ENCODE results near the gene PPM1H.
A peak's percentile ranks its signal among the peaks of the same experiment; 100 is the strongest.

PPM1H gene

GRCh38 chr12:62737615-62738014, 197.3 kb downstream of the PPM1H start:
- no peak for DNase-seq (ENCODE audit: low read depth in 2 of 2)

GRCh38 chr12:62737188-62737587, 197.8 kb downstream of the PPM1H start:
- no peak for DNase-seq (ENCODE audit: low read depth in 2 of 2)

- DNase-seq (ENCODE audit: low read depth in 2 of 2) = no peak
Observed at GRCh38 chr12:62736596-62736995, 198.4 kb downstream of the PPM1H start.

- DNase-seq (ENCODE audit: low read depth in 2 of 2) = no peak
Observed at GRCh38 chr12:62732861-62733427, 202.0 kb downstream of the PPM1H start.

- DNase-seq (ENCODE audit: low read depth in 2 of 2) = peak in 1 of 2 experiments; percentile 77
Observed at GRCh38 chr12:62731055-62731820, 203.7 kb downstream of the PPM1H start.

GRCh38 chr12:62730649-62731048, 204.3 kb downstream of the PPM1H start:
- peak; percentile 97 to 98 for DNase-seq (ENCODE audit: low read depth in 2 of 2)

- peak in 1 of 2 experiments; percentile 72 for DNase-seq (ENCODE audit: low read depth in 2 of 2)
Observed at GRCh38 chr12:62729579-62730544, 205.1 kb downstream of the PPM1H start.

- DNase-seq (ENCODE audit: low read depth in 2 of 2) = no peak
Observed at GRCh38 chr12:62728741-62729140, 206.2 kb downstream of the PPM1H start.

- no peak for DNase-seq (ENCODE audit: low read depth in 2 of 2)
Observed at GRCh38 chr12:62726471-62726980, 208.4 kb downstream of the PPM1H start.

GRCh38 chr12:62725781-62726180, 209.2 kb downstream of the PPM1H start:
- DNase-seq (ENCODE audit: low read depth in 2 of 2) = no peak

- peak; percentile 98 to 99 for DNase-seq (ENCODE audit: low read depth in 2 of 2)
Observed at GRCh38 chr12:62724947-62725451, 210.0 kb downstream of the PPM1H start.

GRCh38 chr12:62724285-62724684, 210.7 kb downstream of the PPM1H start:
- DNase-seq (ENCODE audit: low read depth in 2 of 2) = no peak

GRCh38 chr12:62722971-62723680, 211.8 kb downstream of the PPM1H start:
- DNase-seq (ENCODE audit: low read depth in 2 of 2) = no peak

- peak; percentile 69 to 70 for DNase-seq (ENCODE audit: low read depth in 2 of 2)
Observed at GRCh38 chr12:62720661-62721330, 214.2 kb downstream of the PPM1H start.

GRCh38 chr12:62720025-62720424, 214.9 kb downstream of the PPM1H start:
- DNase-seq (ENCODE audit: low read depth in 2 of 2) = no peak

GRCh38 chr12:62718762-62719426, 216.1 kb downstream of the PPM1H start:
- no peak for DNase-seq (ENCODE audit: low read depth in 2 of 2)

- DNase-seq (ENCODE audit: low read depth in 2 of 2) = no peak
Observed at GRCh38 chr12:62717643-62718042, 217.3 kb downstream of the PPM1H start.

GRCh38 chr12:62716866-62717525, 218.0 kb downstream of the PPM1H start:
- no peak for DNase-seq (ENCODE audit: low read depth in 2 of 2)

GRCh38 chr12:62716037-62716436, 218.9 kb downstream of the PPM1H start:
- no peak for DNase-seq (ENCODE audit: low read depth in 2 of 2)

All from fibroblast of skin of left biceps (primary cell).